ENCODE results near the gene CDKN1C.

GRCh38 chr11:2892967-2893528, 7.5 kb upstream of the CDKN1C start:
- TF ChIP-seq ZFP69B (tag by site-specific recombination; IDR thresholded peaks at IDR 0.05) (no peak), MYNN (tag by site-specific recombination; IDR thresholded peaks at IDR 0.05; ENCODE audit: borderline replicate concordance) (no peak), CTCF (tag by site-specific recombination; IDR thresholded peaks at IDR 0.05) (no peak), YY1 (tag by site-specific recombination; IDR thresholded peaks at IDR 0.05) (no peak), SP2 (tag by site-specific recombination; IDR thresholded peaks at IDR 0.05) (no peak), ZNF670 (tag by site-specific recombination; IDR thresholded peaks at IDR 0.05; ENCODE audit: low read depth) (no peak), ZNF18 (tag by site-specific recombination; IDR thresholded peaks at IDR 0.05) (no peak), ZBTB1 (tag by site-specific recombination; IDR thresholded peaks at IDR 0.05) (no peak), ZNF707 (tag by site-specific recombination; IDR thresholded peaks at IDR 0.05) (no peak), ZNF777 (tag by site-specific recombination; IDR thresholded peaks at IDR 0.05; ENCODE audit: borderline replicate concordance) (no peak)
